ENCODE measurements around the gene SRL.
A peak's percentile ranks its signal among the peaks of the same experiment; 100 is the strongest.
"Not testable (repeated sequence)": the region's sequence is repeated elsewhere in the genome, so short reads cannot be mapped to it uniquely, and the experiment has no call there.

The SRL gene

DNA sequence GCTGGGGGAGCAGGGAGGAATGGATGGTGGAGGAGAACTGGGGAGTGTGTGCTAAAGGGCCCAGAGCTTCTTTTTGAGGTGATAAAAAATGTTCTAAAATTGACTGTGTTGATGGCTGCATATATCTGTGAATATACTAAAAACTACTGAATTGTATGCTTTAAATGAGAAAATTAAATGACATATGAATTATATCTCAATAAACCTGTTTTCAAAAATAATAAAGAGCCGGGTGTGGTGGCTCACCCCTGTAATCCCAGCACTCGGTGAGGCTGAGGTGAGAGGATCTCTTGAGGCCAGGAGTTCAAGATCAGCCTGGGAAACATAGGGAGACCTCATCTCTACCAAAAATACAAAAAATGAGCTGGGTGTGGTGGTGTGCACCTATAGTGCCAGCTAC, 16.8 kb downstream of the SRL start:
- DNase-seq = no peak

DNA sequence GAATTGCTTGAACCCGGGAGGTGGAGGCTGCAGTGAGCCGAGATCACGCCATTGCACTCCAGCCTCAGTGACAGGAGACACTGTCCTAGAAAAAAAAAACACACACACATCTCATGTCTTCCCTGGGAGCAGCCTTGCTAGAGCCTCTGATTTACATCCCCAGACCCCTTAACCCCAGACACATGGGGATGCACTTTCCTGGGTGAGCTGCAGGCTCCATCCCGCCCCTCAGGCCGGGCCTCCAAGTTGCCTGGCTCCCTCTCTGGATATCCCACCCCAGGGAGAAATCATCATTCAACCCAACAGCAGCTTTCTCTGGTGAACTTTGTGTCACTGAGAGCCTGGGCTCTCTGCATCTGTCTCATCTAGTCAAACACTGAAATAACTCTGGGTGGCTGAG, 21.5 kb downstream of the SRL start:
- no peak for DNase-seq

DNA sequence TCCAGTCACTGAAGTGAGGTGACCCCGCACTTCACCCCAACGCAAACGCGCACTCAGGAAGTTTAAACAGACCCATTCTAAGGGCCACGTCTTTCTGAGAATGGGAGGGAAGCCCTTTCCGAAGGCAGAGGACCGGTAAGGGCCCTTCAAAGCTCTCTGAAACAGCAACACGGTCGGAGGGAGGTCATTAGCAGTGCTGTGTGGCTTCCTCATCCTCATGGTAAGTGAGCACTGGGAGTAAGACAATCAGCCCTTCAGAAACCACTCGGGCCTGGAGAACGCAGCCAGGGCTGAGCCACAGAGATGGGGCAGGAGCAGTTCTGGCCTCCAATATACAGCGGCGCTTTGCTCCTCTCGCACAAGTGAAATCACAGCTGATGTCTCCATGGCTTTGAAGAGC, 23.7 kb downstream of the SRL start:
- DNase-seq = no peak

DNA sequence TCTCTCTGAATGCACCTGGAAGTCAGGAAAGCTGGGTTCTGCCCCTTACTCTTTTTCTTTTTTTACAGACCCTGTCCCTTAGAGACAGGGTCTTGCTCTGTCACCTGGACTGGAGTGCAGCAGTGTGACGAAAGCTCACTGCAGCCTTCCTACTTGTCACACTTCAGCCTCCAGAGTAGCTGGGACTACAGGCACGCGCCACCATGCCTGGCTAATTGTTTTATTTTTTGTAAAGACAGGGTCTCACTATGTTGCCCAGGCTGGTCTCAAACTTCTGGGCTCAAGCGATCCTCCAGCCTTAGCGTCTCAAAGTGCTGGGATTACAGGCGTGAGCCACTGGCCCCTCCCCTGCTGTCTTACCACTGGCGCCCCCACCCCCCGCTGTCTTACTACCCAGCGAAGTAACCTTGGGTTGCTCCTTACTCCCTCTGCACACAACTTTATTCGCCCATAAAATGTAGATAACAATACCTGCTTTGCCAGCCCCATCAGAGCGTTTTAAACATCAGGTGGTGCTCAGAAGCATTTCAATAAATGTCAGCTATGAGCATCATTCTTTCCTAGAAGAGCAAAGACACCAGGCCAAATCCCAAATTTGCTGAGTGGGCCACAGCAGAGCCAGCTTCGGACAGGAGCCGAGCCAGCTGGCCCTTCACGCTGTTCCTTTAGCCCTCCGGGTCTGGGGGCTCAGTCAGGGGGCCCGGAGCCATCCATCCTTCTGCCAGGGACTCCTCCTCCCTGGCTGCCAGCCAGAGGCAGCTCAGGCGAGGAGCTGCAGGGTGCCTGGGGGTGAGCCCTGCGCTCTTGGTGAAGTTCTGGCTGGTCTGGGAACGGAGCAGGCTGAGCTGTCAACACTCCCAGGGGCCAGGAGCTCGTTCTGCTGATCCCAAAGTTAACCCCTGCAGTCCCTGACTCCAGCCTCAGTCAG, 24.4 kb downstream of the SRL start:
- no peak for DNase-seq

DNA sequence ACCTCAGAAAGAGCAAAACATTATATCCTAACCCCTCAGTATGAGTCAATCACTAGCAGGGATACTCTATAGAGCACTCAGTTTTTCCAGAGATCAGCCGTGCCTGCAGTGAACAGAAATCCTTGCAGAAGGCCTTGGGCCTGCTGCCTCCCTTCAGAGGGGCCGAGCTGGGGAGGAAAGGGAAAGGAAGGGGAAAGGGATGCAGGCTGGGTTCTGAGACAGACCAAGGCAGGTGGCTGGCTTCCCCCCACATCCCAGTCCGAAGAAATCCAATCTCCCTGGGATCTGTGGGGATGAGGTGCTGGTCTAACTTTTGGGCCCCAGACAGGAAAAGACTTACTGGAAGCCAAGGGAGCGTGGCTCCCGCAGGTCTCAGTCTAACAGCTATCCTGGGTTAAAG, 25.3 kb downstream of the SRL start:
- no peak for DNase-seq

DNA sequence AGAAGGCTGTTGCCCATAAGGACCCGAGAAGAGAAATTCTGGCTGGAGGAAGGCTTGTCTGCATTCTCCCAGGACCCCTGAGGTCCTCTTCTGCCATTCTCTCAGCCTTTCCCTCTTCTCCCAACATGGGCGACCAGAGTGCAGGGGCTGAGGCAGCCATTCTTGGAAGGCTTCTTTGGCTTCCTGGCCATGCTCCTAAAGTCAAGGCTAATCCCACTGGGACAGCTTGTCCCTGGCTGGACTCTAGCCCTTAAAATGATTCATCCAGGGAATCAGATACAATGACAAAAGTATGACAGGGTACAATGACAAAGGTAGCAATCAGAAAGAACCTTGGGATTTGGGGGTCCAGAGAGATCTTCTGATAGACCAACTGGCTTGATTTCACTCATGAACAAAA, 26.8 kb downstream of the SRL start:
- no peak for DNase-seq

DNA sequence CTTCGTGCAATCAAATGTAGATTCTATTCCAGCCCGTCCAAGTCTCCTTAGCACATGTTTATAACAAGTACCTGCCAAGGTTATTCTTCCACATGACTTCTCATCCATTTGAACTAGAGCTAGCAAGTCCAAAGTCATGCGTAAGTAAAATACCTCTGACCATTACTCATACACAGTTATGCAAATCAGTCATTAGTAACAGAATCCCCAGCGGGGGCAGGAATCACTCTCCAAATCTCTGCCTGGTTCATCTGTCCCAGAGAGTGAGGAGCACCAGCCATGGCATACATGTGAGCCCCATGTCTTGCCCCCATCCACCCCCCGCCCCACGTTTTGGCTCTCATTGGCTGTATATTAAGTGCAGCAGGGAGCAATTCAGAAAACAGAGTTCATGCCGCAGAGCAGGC, 27.7 kb downstream of the SRL start:
- DNase-seq = no peak

DNA sequence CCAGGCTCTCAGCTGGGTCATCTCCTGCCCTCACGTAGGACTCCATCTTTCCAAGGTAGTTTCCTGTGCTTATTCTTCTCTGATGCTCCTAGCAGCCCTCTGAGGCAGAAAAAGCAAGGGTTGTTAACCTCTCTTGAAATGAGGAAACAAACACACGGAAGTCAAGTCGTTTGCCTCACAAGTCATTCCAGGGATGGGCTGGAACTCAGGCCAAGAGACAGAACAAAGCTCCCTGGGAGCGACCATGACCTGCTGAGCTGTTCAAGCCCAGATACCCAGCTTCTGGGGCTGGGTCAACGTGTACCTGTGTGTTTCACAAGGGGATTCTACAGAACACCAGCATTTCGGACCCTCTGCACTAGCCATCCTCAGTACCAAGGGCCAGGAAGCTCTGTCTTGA, 28.1 kb downstream of the SRL start:
- no peak for DNase-seq

DNA sequence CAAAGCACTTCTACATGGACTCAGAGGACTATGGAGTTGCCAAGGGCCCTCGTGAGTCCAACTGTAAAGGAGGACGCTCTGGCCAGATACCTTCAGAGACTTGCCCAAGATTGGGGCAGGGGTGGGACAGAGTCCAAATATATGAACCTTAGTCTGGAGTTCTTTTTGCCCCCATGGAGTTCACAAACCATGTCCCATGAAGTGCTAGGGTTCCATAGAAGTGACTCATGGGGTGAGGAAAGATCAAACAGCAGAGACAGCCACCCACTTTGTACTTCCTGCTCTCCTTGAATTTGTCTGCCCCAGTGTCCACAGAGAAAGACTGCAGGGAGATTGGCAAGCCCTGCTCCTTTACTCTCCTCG, 29.0 kb downstream of the SRL start:
- DNase-seq = no peak

DNA sequence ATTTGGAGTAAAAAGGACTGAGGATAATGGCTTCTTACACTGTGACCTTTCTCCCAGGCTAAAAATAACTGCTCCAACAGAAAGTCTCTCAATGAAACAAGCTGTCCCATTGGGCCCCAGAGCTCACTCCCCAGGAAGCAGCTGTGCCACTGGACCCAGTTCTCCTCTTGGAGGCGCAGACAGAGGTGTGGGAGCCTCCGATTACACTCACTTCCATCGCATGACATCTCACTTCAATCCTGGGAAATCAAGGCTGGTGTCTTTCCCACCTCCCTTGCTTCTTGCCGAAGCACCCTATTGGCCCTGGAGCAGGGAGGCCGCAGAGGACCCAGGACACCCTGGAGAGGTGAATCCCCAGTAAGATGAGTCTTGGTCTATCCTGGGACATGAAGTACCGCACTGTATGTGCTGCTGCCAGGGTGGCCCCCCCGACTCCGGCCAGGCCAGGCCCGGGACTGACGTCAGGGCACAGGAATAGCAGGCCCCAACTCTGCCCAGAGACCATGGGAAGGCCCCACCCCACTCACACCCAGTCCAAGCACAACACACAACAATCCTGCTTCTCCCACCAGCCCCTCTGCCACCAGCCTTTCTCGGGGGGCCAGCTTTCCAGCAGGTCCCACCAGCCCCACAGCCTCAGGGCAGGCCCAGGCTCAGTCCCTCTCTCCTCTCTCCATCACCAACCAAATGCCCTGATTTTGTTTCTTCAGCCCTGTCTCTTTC, 29.5 kb downstream of the SRL start:
- no peak for DNase-seq

DNA sequence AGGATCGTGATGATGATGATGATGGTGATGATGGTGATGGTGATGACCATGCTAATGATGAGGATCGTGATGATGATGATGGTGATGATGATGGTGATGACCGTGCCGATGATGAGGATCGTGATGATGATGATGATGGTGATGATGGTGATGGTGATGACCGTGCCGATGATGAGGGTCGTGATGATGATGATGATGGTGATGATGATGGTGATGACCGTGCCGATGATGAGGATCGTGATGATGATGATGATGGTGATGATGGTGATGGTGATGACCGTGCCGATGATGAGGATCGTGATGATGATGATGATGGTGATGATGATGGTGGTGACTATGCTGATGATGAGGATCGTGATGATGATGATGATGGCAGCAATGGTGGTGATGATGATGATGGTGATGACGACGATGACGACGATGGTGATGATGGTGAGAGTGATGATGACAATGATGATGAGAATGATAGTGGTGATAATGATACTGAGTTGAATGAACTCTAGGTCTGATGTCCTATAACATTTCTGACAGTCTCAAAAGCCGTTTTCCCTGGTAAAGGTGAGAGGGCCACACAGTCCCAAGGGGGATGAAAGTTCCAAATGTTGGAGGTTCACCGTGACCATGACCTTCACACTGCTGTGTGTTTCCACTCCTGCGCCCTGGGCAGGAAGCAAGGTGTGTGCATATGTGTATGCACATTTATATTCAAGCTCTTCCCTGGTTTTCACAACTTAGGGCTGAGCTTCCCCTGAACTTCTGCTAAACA, 30.3 kb downstream of the SRL start:
- not testable (repeated sequence) for DNase-seq

DNA sequence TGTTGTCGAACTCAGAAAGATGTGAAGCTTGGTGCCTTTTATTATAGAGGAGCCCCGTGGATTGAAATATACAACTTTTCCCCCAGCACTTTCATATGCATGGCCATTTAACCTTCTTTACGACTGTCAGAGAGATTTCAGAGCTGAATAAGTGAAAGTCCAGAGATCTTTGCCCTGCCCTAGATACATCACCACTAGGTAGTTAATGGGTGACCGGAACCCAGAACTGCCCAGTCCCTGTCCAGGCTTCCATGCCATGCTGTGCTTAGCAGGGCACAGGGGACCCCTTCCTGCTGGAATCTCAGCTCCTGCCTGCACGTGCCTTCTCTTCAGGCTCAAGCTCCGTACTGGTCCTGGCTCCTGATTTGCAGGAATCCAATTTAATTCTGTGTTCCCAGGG, 32.2 kb downstream of the SRL start:
- DNase-seq = no peak

DNA sequence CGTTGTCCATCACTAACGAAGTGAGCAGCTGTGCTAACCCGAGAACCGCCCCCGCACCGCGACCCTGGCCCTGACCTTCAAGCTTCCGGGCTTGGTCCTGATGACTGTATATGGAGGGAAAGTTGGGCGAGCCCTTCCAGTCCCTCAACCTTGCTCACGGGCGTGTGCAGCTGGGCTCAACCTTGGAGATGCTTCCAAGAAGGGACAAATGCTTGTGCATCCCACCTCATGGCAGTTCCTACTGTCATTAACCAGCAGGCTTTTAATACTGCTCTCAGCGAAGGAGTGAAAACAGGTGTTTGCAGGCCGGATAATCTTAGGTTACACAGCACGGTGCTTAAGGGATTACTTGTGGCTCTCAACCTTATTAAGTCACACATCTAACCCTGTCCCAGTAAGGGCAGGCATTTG, 33.5 kb downstream of the SRL start:
- no peak for DNase-seq

DNA sequence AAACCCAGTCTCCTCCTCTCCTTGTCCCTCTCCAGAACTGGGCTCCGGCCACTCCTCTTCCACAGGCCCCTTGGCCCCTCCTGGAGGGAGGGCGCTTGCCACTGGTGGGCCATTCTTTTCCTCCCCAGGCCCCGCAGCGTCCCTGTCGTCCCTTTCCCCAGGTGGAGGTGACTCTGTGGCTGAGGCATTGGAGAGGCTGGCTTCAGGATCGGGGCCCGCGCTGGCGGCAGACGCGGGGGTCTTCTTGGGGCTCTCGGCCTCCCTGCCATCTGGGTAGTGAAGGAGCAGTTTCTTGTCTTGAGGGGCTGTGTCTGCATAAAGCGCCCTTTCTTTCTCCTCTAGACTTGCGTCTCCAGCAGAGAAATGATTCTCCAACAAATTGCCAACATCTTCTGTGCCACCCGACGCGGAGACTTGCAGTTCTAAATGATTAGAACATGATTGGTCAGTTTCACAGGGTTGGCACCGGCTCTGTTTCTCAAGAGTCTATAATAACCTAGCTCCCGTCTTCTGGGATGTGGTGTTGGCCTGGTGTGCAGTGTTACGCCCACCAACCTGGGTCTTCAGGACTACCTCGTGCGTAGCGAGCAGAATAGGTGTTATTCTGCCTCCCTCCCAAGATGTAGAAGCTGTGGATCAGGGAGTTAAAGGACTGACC, 34.1 kb downstream of the SRL start:
- no peak for DNase-seq

DNA sequence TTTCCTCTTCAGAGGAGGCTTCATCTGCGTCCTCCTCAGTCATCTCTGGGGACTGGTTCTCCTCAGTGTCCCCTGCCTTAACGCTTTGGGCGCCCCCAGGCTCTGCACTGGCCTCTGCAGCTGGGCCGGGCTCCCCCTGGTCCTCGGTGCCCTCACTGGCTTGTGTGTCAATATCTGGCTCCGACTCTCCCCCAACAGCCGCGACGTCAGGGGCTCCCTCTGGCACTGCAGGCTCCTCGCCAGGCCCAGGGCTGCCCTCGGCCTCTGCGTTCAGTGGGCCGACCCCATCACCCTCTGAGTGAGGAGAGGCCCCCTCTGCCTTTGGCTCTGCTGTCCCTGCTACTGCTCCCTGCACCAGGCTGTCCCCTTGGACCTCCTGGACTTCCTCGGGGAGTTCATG, 34.7 kb downstream of the SRL start:
- DNase-seq = no peak

DNA sequence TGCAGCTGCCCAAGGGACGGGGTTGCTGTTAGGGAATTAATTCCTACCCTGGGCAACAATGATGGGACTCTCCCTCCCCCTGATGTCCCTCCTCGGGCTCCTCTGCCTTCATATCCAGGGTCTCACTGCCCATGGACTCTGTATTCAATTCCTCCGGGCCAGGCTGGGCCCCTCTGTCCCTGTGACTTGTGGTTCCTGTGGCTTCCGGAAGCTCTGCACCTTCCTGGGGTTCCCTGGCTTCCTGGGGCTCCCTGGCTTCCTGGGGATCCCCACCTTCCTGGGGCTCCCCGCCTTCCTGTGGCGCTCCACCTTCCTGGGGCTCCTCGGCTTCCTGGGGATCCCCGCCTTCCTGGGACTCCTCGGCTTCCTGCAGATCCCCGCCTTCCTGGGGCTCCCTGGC, 35.2 kb downstream of the SRL start:
- DNase-seq = no peak

DNA sequence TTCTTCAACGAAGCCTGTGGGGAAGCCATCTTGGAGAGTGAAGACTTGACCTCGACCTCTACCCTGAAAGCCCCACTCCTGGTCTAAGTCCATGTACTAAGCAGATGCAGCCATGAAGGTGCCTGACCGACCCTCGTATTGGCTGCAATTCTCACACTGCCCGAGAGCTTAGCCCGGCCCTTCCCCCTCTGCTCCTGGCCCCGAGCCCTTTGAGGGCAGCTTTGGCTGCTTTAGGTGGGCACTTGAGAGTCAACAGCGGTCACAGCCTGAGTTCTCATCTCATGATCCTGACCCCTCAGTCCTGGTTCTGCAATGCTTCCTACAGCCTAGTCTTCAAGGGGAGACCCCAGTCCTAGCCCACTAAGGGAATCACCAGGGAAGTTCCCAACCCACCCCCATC, 35.9 kb downstream of the SRL start:
- no peak for DNase-seq

DNA sequence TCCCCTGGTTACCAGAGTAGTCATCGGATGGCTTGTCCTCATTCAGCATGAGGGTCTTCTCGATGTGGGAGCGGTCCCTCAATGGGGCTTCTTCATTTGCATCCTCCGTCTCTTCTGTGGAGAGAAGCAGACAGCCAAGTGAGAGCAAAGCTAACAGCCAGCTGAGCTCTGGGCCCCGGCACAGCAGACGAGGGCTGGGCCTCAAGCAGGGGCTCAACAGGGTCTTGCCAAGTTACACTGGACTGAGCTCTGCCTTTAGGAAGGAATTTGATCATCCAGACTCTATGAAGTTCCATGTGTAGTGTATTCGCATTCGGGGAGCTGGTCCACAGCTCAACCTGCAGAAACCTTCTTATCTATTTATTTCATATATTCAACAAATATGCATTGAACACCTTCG, 37.4 kb downstream of the SRL start:
- DNase-seq = no peak

DNA sequence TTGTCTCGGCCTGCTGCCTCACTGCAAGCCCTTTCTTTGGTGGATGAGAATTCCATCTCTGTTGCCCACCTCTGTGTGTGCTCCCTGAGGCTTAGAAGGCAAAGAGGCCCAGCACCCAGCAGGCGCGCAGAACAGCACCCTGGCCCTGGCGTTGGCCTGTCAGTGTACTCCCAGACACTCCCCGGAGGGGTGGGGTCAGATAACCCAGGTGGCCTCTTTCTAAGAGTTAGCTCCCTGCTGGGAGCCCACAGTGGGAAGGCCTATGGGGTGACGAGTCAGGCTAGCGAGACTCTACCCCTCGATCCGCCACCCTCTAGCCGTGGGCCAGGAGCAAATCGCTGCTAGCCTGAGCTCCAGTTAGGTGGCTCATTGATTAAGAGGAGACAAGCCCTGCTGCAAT, 38.1 kb downstream of the SRL start:
- no peak for DNase-seq

DNA sequence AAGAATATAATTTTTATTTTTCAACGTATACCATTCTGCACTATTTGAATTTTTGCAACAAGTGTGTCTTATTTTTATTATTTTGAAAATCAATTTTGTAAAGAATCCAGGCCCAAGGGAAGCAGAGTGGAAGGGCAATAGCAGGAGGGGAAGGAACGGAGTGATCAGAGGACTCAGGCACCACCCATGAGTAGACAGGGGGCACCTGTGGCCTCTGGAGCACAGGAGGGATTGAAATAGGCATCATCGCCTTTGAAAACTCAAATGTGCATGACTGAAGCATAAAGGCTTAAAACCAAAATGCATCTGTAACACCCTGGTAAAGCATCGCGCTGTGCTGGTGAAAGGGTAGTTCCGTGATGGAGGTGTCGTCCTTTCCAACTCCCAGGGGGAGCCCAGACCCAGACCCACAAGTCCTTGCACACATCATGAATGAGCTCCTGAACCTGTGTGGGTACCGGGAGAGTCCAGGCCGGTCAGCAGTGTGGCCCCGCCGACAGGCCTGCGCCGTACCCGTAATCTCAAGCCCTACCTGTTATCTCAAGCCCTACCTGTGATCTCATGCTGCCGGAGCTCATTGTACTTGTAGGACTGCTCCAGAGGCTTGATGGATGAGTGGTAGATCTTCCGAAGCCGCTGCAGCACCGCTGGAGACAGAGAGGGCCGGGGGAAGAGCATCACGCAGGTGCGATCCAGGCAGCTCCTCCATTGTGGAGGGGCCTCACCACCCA, 39.1 kb downstream of the SRL start:
- DNase-seq = no peak

DNA sequence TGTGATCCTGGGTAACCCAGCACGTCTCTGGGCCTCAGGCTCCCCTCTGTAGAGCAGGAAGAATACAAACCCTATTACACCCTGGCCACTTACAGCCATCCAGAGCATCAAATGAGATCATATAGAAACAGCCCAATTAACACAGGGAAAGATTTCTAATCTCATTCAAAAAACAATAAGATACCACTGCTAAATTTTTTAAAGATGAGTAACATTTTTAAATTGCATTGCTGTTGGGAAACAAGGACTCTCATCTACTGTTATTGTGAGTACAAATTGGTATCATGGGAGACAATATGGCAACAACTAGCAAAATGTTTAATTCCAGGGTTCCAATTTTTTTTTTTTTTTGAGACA, 41.1 kb downstream of the SRL start:
- no peak for DNase-seq

DNA sequence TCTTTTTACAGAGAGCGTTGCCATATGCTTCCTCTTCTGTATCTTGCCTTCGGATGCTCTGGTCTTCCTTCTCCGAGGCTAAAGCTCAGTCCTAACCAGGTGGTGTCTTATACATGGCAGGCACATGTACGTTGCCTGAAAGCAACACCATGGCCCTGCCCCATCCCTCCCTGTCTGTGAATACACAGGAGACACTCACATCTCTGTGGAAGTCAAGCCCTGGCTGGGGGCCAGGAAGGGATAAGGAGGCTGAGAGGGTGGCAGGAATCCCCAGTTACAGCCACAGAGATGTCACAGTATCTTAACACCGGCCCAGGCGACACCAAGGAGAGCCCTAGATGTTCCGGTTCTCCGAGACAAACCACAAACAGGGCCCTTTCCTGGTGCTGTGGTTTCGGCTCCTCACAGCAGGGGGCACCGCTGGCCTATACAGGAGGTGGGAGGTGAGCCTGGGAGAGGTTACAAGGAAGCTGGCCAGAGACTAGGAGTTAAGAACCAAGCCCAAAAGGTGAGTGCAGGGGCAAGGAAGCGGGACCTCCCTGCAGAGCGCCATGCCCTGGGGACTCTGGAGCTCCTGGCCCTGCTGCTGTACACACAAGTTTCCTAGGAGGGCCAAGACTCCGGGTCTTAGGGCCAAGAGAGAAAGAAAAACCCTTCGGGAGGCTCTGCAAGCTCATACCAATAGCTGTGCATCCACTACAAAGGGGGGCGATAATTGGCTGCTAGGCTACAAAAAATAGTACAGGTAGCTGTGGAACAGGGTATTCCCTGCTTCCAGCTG, 41.7 kb downstream of the SRL start:
- DNase-seq = peak; percentile 21

All from NCI-H1694 (cell line).